HTR-8/SVneo (cell line): ENCODE results near the gene EFTUD2.

ENCODE experiments used
- DNase-seq: peaks from one replicate; pipeline ENCODE4 v3.0.0; 2011; ENCODE audit warnings: low spot score, mixed read lengths; ENCODE audit not compliant: insufficient read length
- FAIRE-seq: peaks from 2 replicates; lab custom pipeline; 2011; peaks lifted over from hg19 to GRCh38; lab: Jason Lieb, UNC

The EFTUD2 gene

DNA sequence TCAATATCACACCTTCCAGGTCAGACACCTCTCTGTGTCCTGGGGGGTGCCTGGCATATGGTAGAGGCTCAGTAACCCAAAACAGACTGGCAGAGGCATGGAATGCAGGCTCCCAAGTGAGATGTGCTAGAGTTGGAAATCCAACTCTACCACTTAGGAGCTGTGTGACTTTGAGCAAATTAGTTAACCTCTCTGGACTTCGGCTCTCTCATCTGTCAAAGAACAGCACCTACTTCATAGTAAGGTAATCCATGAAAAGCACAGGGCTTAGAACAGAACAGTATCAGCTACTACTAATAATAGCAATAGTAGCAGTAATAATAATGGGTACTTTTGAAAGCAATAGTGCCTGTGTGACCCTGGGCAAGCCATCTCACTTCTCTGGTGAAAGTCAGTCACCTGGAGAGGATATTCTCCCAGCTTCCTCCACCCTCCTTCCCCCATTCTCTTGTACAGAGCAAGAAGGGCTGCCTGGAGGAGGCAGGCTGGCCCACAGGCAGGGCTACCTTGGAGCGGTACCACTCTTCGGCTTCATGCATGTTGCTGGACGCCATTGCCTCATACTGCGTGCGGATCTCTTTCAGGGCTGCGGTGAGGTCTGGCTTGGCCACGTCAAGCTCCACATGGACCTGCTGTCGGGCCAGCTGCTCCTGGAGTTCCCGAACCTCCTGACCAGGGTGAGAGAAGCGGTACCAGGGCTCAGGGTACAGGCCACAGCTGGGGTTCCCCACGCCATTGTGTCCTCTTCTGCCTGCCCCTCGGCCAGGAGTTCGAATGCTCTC is 13.7 kb upstream of the EFTUD2 start:
- DNase-seq: no peak
- FAIRE-seq: no peak

DNA sequence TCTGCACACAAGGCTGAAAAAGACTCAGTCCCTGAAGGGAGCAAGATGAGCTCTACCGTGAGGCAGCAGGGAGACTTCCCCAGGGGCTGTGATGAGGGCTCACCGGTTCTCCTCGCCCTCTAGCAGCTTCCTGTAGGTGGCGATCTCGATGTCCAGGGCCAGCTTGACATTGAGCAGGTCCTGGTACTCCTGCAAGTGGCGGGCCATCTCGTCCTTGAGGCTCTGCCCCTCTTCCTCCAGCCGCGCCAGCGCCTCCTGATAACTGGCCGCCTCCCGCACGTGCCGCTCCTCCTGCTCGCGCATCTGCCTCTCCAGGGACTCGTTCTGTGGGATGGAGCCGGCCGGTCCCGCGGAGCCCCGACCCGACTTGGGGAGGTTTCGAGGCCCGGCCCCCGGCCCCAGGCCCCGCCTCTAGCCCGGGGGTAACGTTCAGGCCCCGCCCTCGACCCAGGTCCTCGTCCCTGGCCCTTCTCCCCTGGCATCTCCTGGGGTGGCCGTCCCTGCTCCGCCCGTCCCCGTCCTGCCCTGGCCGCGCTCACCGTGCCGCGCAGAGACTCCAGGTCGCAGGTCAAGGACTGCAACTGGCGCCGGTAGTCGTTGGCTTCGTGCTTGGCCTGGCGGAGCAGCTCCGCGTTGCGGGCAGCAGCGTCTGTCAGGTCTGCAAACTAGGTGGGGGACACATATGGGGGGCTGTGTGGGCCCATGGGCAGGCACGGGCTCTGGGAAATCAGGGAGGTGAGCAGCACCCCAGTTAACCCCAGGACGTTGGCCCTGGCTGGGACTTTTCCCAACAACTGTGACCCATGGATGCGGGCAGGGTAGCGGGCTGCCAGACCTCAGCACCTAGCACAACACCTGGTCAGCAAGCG is 12.1 kb upstream of the EFTUD2 start:
- peak; percentile 55 for DNase-seq

DNA sequence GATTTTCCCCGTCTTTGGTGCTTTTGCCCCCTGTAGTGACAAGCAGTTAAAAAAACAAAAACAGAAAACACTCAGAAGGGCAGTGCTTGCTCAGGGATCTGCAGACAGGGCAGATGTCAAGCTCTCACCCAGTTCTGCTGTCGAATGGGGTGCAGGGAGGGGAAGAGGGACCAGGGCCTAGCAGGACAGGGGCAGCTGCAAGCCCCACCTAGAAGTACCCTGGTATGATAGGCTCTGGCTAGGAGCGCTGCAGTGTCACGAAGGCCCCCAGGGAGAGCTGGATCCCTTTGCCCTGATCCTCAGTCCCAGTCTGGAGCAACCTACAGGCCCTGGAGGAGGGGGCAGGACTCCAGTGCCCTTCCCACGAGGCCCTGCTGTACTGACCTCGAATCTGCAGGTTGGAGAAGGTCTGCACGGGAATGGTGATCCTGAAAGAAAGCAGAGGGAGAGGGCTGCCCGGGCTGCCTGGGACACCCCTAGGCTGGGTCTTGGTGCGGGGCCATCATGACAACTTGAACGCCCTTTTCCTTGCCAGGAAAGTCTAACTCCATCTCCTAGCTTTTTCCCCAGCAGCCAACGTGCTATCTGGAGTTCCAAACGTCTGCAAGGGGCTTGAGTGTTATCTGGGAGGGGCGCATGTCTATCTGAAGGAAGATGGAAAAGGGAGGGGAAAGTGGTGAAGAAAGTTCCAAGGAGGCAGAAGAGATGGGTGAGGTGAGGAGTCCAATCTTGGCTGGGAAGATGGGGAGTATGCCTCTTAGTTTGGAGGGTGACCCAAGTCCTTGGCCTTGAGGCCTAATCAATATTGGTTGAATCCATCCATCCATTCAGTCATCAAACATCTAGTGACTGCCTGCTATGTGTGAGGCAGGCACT is 11.2 kb upstream of the EFTUD2 start:
- FAIRE-seq: no peak

More for the DNA sequence above, 12.1 kb upstream of the EFTUD2 start:
- FAIRE-seq: peak; percentile 94

DNA sequence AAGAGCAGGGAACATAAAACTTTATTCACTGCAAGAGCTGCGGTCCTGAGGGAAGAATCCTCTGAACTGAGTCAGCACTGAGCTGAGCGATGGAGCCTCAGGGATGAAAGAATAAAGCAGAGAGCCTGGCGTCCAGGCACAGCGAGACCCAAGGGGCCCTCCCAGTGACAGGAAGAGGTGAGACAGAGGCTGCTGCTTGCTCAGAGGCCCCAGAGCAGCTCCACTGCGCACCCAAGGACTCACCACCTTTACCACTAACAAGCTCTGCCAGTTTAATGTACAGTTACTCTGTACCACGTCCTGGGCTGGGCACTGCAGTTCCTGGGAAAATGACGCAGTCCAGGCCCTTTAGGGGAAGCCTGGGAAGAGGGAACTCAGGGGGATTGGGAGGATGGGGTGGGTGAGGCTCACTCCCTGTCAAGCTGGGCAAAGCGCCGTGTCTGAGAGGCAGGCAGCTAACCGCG is 10.5 kb upstream of the EFTUD2 start:
- FAIRE-seq (peak; percentile 95), DNase-seq (peak; percentile 77)

More for the DNA sequence above, 11.2 kb upstream of the EFTUD2 start:
- DNase-seq: no peak

DNA sequence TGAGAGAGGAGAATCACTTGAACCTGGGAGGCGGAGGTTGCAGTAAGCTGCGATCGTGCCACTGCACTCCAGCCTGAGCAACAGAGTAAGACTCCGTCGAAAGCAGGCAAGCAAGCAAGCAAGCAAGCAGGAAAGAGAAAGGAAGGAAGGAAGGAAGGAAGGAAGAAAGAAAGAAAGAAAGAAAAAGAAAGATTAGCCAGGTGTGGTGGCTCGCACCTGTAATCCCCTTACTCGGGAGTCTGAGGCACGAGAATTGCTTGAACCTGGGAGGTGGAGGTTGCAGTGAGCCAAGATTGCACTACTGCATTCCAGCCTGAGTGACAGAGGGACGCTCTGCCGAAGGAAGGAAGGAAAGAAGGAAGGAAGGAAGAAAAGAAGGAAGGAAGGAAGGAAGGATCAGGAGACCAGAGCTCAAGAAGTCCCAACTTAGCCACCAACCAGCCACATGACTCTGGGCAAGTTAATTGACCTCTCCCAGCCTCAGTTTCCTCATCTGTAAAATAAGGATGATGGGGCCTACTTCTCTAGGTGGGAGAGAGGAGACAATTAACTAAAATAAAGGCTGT is 9.6 kb upstream of the EFTUD2 start:
- DNase-seq (no peak), FAIRE-seq (peak; percentile 38)

DNA sequence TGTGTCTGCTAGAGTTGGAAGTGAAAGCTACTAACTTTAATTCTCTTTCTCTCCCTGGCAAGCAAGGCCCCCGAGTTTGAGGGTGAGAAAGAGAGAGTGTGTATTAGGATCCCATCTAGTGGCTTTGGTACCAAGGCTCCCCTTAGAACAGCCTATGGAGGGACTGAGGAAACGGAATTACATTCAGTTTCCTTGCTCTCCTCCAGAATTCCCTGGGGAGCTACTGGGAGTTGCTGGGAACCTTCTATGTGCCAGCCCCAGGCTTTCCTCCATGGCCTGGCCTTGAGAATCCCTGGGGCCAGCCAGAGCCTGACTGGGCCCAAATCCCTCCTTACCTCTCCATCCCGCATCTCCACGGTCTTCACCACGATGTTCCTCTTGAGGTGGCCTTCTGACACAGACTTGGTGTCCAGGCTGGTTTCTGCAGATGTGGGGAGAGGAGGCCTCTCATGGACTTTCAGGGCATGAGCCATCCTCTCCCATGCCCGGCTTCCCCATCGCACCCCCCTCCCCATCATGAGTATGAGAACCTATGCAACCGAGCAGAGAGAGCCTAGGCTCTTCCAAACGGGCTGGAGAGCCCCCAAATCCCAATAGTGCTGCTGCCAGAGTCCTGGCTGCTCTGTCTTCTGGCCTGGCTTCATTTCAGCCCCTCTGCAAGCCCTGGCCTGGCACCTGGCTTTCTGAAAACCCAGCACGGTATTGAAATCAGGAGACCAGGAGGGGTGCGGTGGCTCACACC is 8.7 kb upstream of the EFTUD2 start:
- no peak for DNase-seq
- peak; percentile 28 for FAIRE-seq

DNA sequence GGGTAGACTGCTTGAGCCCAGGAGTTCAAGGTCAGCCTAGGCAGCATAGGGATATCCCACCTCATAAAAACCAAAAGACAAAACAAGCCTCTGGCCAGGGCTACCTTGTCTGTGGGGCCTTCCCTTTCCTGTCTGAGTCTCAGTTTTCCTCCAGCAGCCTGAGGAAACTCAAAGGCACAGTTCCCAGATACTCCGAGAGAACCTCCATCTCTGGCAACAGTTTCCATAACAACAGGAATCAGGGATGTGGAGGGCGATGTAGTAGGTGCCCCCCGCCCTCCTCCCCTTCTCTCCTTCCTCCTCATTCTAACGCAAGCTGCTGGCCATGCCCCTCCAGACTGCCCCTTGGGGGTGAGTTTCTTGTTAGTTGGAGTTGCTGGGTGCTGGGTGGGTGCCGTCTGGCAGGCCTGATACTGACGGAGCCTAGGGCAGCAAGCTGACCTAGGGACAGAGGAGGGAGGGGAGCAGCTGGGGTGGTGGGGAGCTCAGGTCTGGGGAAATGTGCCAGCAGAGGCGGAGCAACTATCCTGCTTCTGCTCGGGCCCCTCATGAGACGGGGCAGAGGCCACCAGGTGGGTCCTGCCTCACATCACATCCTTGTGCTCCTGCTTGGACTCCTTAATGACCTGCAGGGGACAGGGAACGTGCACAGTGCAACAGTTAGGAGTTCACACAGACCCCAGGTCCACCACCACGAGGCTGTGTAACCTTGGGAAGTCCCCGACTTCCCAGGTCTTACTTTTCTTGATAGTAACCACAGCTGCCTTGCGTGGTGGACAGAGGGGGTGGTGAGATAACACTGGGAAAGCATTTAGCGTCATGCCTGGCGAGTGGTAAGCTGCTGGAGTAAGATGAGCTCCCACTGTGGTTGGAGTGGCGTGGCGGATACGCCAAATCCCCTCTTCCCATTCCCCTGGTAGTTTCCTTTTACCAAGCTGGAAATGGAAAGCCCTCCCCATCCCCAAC is 7.8 kb upstream of the EFTUD2 start:
- DNase-seq: no peak
- FAIRE-seq: no peak

DNA sequence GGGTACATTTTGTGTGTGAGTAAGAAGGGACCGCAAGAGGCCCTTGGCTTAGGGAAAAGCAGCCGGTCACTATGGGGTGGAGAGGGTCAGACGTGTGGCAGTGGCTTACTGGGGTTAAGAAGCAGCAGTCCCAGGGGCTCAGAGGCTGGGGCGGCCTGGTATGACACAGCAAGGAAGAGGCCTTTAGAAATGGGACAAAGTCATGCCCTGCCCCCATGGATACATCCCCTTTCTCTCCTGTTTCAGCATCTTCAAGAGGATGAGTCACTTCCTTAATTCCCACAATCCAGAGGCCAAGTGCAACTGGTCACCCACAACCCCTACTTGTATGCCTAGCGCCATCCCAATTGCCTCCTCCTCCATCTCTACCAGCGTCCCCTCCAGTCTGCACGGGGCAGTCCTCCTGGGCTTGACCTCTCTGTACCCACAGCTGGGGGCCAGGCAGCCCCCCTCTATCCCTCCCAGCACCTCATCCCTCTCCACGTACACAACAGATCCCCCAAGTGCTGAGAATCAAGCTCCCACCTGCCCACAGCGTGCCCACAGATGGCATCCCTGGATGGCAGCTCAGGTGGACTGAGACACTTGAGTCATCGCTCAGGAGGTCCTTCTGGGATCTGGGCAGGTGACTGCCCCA is 6.9 kb upstream of the EFTUD2 start:
- FAIRE-seq (peak; percentile 99), DNase-seq (peak; percentile 96)

DNA sequence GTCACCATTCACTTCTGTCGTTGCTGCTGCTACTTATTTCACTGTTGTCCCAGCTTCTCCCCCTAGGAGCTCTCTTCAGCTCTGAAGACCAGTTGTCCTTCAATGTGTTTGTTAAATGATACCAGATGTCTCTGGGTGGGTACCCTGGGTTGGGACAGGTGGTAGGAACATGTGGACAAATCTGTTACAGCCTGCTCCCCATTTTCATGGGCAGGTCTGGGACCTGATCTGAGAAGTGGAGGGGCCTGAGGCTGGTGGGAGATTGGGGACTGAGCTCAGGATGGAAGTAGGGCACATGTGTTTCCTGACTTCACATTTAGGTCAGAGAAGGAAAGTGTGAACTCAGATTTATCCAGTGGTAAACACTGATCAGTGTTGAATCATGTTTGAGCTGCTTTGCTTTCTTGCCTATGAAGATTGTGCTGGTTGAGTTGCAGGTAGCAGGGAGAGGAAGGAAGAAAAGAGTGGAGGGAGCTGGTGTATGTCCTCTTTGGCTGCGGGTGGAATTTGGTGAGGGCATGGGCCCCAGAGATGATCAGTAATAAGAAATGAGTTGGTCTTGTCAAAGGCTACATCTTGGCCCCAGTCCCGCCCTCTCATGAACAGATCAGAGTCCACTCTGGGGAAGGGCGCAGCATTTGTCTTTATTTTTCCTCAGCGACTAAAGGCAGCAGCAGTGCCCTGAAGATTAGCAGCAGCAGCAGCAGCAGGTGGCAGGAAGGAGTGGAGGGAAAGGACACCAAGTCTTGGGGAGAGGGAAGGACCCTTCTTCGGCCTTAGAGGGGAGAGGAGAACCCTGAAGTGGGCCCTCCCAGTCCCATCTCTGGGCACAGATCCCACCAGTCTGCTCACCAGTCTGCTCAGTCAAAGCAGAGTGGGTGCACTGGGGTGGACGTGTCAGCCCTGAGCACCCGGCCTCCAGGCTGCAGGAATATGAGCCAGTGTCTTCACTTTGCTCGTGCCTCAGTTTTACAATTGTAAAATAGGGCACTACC is 6.1 kb upstream of the EFTUD2 start:
- FAIRE-seq: no peak
- DNase-seq: no peak

DNA sequence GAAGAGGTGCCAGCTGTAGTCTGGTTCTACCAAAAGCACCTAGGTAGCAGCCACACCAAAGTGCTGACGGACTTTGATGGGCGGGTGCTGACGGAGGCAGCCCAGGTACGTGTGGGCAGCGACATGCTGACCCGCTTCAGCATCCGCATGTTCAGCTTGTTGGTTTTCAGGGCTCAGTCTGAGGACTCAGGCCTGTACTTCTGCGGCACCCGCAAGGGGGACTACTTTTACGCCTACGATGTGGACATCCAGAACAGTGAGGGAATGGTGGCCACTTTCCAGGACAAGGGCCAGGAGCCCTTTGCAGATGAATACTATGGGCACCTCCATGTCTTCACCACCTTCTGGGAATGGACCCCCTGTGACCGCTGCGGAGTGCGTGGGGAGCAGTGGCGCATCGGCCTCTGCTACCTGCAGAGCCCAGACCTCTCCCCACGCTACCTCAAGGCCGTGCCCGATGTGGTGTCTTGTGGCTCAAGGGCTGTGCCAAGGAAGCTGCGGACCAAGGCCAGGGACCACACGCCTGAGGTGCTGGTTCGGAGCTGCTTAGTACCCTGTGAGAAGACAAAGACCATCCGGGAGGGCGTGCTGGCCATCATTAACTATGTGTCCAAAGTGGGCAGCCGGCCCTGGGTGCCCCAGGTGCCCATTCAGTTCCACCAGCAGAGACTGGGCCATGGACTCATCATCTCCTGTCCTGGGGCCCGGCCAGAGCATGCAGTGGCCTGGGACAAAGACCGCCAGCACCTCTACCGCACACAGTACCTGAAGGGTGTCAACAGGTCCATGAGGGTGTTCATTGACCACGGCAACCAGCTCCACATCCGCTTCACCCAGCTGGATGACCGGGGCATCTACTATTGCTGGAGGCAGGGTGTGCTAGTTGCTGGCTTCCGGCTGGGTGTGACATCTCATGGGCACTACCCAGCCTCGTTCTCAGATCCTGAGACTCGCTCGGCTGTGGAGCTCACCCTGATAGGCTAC is 5.0 kb upstream of the EFTUD2 start:
- DNase-seq (no peak), FAIRE-seq (peak; percentile 69)

DNA sequence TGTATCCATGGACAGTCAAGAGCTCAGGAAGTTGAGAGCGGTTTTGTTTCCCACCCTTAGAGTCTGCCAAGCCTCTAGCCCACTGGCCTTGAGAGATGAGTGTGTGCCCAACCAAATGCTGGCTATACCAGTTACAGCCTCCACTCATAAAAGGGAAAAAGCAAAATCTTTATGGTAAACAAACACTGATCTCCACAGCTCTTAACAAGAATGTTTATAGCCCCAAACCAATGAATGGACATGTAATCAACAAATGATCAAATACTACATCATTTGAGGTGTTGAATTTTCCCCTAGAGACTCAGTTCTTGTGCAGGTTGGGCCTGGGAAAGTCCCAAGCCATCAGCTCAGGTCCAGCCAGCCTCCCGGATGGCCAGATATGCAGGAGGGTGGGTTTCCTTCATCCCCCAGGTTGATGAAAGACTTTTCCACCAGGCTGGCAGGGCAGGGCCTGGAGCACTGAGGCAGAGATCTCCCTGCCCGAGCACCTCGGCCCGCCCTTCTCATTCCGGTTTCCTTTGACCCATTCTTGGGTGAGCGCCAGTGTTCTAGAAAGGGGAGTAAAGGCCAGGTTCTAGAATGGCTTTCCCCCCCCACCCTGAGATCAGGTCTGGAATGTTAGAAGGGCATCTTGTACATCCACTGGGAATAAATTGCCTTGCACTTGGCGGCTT is 3.9 kb upstream of the EFTUD2 start:
- no peak for DNase-seq
- no peak for FAIRE-seq

DNA sequence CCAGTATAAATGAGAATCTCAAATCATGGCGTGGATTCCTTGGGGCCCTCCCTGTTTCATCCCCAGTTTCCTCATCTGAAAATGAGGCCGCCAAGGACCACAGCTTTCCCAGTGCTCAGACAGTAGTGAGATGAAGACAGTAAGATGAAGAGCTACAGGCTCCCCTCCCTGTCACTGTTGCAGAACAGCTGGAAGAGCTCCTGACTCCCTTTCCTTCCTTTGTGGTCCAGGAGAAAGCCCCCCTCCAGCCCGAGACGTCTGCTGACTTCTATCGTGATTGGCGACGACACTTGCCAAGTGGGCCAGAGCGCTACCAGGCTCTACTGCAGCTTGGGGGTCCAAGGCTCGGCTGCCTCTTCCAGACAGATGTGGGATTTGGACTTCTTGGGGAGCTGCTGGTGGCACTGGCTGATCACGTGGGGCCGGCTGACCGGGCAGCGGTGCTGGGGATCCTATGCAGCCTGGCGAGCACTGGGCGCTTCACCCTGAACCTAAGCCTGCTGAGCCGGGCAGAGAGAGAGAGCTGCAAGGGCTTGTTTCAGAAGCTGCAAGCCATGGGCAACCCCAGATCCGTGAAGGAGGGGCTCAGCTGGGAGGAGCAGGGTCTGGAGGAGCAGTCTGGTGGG is 3.0 kb upstream of the EFTUD2 start:
- DNase-seq: no peak
- FAIRE-seq: peak; percentile 48

DNA sequence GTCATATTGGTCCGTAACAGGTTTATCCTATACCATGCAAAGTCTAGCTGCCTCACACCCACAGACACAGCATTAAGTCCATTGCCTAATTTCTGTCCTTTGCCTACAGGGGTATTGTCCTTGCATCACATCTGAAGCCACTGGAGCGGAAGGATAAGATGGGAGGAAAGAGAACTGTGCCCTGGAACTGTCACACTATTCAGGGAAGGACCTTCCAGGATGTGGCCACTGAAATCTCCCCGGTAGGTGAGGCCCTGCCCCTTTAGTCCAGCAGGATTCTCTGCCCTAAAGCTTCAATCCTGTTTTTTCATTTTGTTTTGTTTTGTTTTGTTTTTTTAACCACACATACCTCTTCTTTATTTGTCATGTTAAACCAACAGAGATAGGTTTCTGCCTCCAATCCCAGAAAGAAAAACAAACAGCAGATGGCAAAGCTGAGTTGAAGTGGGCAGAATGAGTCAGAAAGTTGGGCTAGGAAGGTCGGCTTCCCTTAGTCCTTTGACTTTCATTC is 2.2 kb upstream of the EFTUD2 start:
- no peak for FAIRE-seq
- DNase-seq: no peak

DNA sequence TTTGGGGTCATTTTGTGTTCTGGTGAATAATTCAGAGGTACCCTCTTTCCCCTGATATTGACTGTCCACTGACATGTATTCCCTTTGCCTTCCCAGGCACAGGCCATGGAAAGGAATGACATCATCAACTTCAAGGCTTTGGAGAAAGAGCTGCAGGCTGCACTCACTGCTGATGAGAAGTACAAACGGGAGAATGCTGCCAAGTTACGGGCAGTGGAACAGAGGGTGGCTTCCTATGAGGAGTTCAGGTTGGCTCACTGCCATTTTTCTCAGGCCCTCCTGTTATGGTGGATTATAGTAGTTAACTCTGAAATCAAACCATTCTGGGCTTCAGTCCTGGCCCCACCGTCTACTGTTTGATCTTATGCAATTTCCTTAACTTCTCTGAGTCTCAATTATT is 1.6 kb upstream of the EFTUD2 start:
- FAIRE-seq (no peak), DNase-seq (no peak)
